Right cardiac atrium (tissue), 5 donors: Measurements from ENCODE around the gene MAN1A1. TPM values are rescaled to one million over a fixed set of nuclear protein-coding genes. Genes with fewer than 3 reads are reported as not detected.

Source experiments
- ATAC-seq, 2 donors: fragments of 200-7000 bp; cut with Tn5 transposase; one replicate each; pipeline versions ENCODE4 v1.8.0 to v1.9.1; 2020; ENCODE audit warnings: moderate library complexity in 2 of 2, mild to moderate bottlenecking in 1 of 2
- DNase-seq, 3 donors: peaks; one replicate each; pipeline ENCODE4 v3.0.0-alpha.2; 2020
- H3K27ac ChIP-seq: one replicate; pipeline ENCODE4 v1.5.1; 2013; ENCODE audit warnings: mild to moderate bottlenecking, low read length, control low read depth, moderate library complexity
- H3K27me3 ChIP-seq: one replicate; pipeline ENCODE4 v1.6.1; 2013; ENCODE audit not compliant: control insufficient read depth, insufficient read depth
- H3K4me1 ChIP-seq: one replicate; pipeline ENCODE4 v1.6.1; 2013; ENCODE audit warnings: low read length; ENCODE audit not compliant: control insufficient read depth, insufficient read depth
- H3K4me3 ChIP-seq: one replicate; pipeline ENCODE4 v1.5.1; 2013; ENCODE audit warnings: low read length, control low read depth
- H3K9me3 ChIP-seq: one replicate; pipeline ENCODE4 v1.6.1; 2013; ENCODE audit warnings: low read length; ENCODE audit not compliant: control insufficient read depth
- WGBS: extraction: QIAGEN DNeasy Blood & Tissue Kit; methylation state at CpG from one replicate; pipeline ENCODE4 v1.1.7; 2013; 5-methylcytosine and 5-hydroxymethylcytosine counted together
- intact Hi-C, 4 donors: fragments of 100-400 bp; cut with DNase I; formaldehyde crosslinking; loops; one replicate each; pipeline versions ENCODE4 v1.11.0 to v1.14.0; 2022 to 2023
- polyA plus RNA-seq: library from polyadenylated mRNA; stranded (reverse); fragments of 200-250 nt; gene quantifications from one replicate; pipeline ENCODE4 v1.2.3, GENCODE V29; 2013
- total RNA-seq, 4 donors: library from RNA; stranded (reverse); fragmentation: NEBNext Ultra II Directional; extraction: Animal tissue kit (Norgen Biotek cat#: 25700); gene quantifications; one replicate each; pipeline ENCODE4 v1.2.1, GENCODE V29; 2021
- donor health status: healthy with polysubstance abuse.
- donor health status: DM: no; HTN: yes; CAD: no.
- donor health status: DM: no; HTN: no; CAD: no.
- donor health status: DM: no; HTN: yes; CAD: no; lungs with severe emphysema.
- donor health status: DM: yes; HTN: yes; CAD: no.

The MAN1A1 gene
- total and polyA plus RNA-seq, 5 donors = 11.6 to 29.7 (median 20.3) TPM

DNA sequence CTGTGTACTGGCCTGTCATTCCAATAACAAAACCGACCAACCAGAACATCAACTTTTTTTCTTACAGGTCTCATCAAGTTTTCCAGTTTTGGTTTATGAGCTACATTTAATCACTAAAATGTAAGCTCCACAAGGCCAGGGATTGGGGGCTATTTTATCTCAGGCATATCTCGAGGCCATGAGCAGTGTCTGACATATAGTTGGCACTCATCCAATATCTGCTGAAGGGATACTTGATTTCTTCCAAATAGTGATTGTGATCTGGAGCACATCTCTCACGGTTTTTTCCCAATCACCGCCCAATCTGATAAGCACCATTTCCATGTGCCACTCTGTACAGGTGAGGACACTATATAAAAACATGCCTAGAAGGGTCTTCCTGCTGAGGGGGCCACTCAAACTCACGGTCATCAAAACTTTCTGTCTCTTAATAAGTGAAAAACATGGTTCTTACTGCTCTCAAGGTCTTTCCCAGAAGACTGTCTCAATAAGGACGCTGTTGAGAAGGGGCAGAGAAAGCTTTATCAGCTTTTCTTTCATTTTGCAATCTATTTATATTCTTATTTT, 65.5 kb downstream of the MAN1A1 start:
- H3K27ac ChIP-seq = no peak overlapping the region
- DNase-seq = no peak
- intact Hi-C loops = no loop called here
- peaks cover 4% of the 10 kb centered on the region for H3K4me1 ChIP-seq
- no peaks in the 10 kb centered on the region for H3K9me3 ChIP-seq
- no peaks in the 10 kb centered on the region for H3K27me3 ChIP-seq
- ATAC-seq = no peak
- 82% methylated on average over 6 of the region's 6 CpGs for WGBS
- H3K4me3 ChIP-seq = no peak overlapping the region

- Histone ChIP-seq H3K4me1 (peaks cover 4% of the 10 kb centered on the region), H3K4me3 (no peak overlapping the region), H3K27ac (no peak overlapping the region), H3K27me3 (no peaks in the 10 kb centered on the region), H3K9me3 (no peaks in the 10 kb centered on the region)
- intact Hi-C loops = no loop called here
- ATAC-seq (no peak), DNase-seq (no peak)
- WGBS = 68% methylated on average over 3 of the region's 3 CpGs
Observed at GRCh38 chr6:119283214-119283613, 66.3 kb downstream of the MAN1A1 start.

- 82% methylated on average over 2 of the region's 2 CpGs for WGBS
- H3K4me3 ChIP-seq = no peak overlapping the region
- ATAC-seq (no peak), DNase-seq (no peak)
- no peak overlapping the region for H3K27ac ChIP-seq
- H3K4me1 ChIP-seq = peaks cover 4% of the 10 kb centered on the region
- no peaks in the 10 kb centered on the region for H3K27me3 ChIP-seq
- H3K9me3 ChIP-seq = no peaks in the 10 kb centered on the region
- intact Hi-C loops = no loop called here
Observed at GRCh38 chr6:119280668-119281067, 68.9 kb downstream of the MAN1A1 start.

DNA sequence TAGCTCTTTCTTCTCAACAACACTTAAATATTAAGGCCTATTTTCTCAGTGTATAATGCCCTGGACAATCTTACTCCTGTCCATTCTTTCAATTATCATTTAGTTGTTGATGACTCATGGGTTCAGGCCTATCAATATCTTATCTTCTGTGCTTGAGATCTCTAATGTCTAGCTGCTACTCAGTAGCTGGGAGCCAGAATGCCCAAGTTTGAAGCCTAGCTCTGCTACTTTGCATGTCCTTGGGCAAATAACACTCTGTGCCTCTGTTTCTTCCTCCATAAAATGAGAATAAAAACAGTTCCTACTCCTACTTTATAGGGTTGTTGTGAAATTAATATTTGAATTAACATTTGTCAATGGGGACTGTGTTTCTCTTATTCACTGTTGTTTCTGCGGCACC, 69.5 kb downstream of the MAN1A1 start:
- ATAC-seq (no peak), DNase-seq (no peak)
- Histone ChIP-seq H3K27ac (no peak overlapping the region), H3K27me3 (no peaks in the 10 kb centered on the region), H3K9me3 (no peaks in the 10 kb centered on the region), H3K4me3 (no peak overlapping the region), H3K4me1 (peaks cover 4% of the 10 kb centered on the region)
- WGBS = 90% methylated on average over 1 of the region's 1 CpG
- intact Hi-C loops = no loop called here

GRCh38 chr6:119278625-119279024, 70.9 kb downstream of the MAN1A1 start:
- intact Hi-C loops = no loop called here
- no peaks in the 10 kb centered on the region for H3K27me3 ChIP-seq
- DNase-seq (no peak), ATAC-seq (no peak)
- WGBS = 95% methylated on average over 2 of the region's 2 CpGs
- no peak overlapping the region for H3K27ac ChIP-seq
- H3K9me3 ChIP-seq = no peaks in the 10 kb centered on the region
- H3K4me1 ChIP-seq = peaks cover 4% of the 10 kb centered on the region
- no peak overlapping the region for H3K4me3 ChIP-seq

DNA sequence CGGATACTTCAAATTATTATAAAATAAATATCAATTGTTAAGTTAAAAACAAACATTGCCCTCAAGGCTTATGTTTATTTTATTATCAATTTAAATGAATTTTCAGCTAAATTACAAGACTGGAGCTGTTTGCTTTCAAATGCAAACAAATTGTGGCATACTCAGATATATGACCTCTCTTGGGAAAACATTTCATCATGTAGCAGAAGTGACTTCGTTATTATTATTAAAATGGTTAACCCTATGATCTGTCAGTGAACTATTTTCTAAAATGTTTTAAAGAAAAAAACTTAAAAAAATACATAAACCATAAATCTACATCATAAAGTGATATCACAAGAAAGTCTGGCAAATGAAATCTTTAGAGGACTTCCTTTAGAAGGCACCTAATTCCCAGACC, 72.5 kb downstream of the MAN1A1 start:
- intact Hi-C loops = no loop called here
- ATAC-seq (no peak), DNase-seq (no peak)
- Histone ChIP-seq H3K27me3 (no peaks in the 10 kb centered on the region), H3K9me3 (no peaks in the 10 kb centered on the region), H3K4me1 (peaks cover 4% of the 10 kb centered on the region), H3K4me3 (no peak overlapping the region), H3K27ac (no peak overlapping the region)
- WGBS = 73% methylated on average over 2 of the region's 2 CpGs

- no peak overlapping the region for H3K27ac ChIP-seq
- DNase-seq (no peak), ATAC-seq (no peak)
- H3K27me3 ChIP-seq = no peaks in the 10 kb centered on the region
- 79% methylated on average over 2 of the region's 2 CpGs for WGBS
- intact Hi-C loops = no loop called here
- H3K4me1 ChIP-seq = peaks cover 1% of the 10 kb centered on the region
- H3K9me3 ChIP-seq = no peaks in the 10 kb centered on the region
- no peak overlapping the region for H3K4me3 ChIP-seq
Observed at GRCh38 chr6:119276211-119276610, 73.3 kb downstream of the MAN1A1 start.

DNA sequence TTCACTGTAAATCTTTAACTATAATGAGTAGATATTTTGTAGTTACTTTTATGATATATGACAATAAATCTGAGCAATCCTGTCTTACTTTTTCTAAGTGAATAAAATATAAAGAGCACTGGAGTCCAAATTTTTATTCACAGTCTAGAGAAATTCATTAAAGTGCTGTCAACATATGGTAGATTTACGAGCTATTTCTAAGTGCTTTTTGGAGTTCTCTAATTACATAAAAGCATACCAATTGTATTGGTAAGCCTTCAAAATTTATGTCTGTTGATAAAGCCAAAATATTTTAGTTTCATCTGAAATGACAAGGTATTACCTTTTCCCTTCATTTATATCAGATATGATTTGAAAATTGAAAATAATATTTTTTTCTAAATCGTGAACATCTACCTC, 75.4 kb downstream of the MAN1A1 start:
- no peak overlapping the region for H3K27ac ChIP-seq

DNA sequence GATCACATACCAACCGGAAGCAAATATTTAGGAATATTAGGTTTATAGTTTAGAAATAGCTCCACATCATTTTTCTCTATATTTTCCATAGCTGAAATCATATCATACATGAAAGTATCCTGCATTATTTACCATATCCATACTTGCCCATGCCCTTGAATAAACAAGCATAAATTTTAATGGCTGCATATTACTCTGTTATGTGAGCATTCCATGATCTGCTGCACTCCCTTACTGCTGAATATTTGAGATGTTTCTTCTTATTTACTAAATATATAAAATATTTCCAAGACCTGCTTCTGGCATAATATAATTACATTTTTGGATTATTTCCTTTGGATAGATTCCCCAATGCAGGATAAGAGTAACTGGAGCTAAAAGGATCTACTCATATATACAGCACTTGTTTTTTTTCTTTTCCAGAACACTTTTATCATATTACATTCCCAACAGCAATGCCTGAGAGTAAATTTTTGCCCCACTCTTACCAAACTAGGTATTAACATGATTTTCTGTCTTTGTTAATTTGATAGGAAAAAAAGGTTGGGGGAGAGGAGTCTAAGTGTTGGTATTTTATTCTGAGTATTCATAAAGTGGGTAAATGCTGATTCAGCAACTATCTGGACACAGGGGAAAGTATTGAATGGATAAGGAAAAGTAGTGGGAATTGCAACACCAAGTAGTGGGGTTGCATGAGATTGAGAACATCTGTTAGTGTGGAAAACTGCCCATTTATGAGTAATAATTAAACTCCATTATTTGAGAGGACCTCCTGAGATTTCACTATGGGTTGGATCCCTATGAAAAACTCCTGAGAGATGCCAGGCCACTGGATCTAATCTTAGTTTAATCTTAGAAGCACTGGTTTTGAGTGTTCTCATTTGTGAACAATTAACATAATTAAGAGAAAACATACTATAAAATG, 76.0 kb downstream of the MAN1A1 start:
- no peak overlapping the region for H3K27ac ChIP-seq
- no peaks in the 10 kb centered on the region for H3K9me3 ChIP-seq
- H3K4me1 ChIP-seq = no peaks in the 10 kb centered on the region
- WGBS = 100% methylated on average over 1 of the region's 1 CpG
- DNase-seq (no peak), ATAC-seq (peak; percentile 47 to 88)
- H3K4me3 ChIP-seq = no peak overlapping the region
- no peaks in the 10 kb centered on the region for H3K27me3 ChIP-seq
- intact Hi-C loops = no loop called here

More for the DNA sequence above, 75.4 kb downstream of the MAN1A1 start:
- H3K4me3 ChIP-seq = no peak overlapping the region
- no peaks in the 10 kb centered on the region for H3K9me3 ChIP-seq
- H3K4me1 ChIP-seq = no peaks in the 10 kb centered on the region
- no peaks in the 10 kb centered on the region for H3K27me3 ChIP-seq
- 86% methylated on average over 2 of the region's 2 CpGs for WGBS
- intact Hi-C loops = no loop called here
- ATAC-seq (no peak), DNase-seq (no peak)

GRCh38 chr6:119270545-119270944, 79.0 kb downstream of the MAN1A1 start:
- WGBS = 98% methylated on average over 3 of the region's 3 CpGs
- intact Hi-C loops = no loop called here
- no peaks in the 10 kb centered on the region for H3K27me3 ChIP-seq
- H3K27ac ChIP-seq = no peak overlapping the region
- H3K9me3 ChIP-seq = no peaks in the 10 kb centered on the region
- DNase-seq (no peak), ATAC-seq (no peak)
- H3K4me3 ChIP-seq = no peak overlapping the region
- H3K4me1 ChIP-seq = no peaks in the 10 kb centered on the region

- WGBS = 96% methylated on average over 8 of the region's 8 CpGs
- H3K27me3 ChIP-seq = no peaks in the 10 kb centered on the region
- no peak overlapping the region for H3K27ac ChIP-seq
- no peaks in the 10 kb centered on the region for H3K9me3 ChIP-seq
- no peak for ATAC-seq
- intact Hi-C loops = no loop called here
- H3K4me3 ChIP-seq = no peak overlapping the region
- DNase-seq = no peak
- no peaks in the 10 kb centered on the region for H3K4me1 ChIP-seq
Observed at GRCh38 chr6:119269266-119270103, 80.1 kb downstream of the MAN1A1 start.
